ENCODE data around the gene BCAS3. TPM values are rescaled to one million over a fixed set of nuclear protein-coding genes. Genes with fewer than 3 reads are reported as not detected.

Gene BCAS3
- total RNA-seq, 1 experiment from 2014 or later: 26.3 TPM

GRCh38 chr17:61253362-61253761 lies 575.7 kb downstream of the BCAS3 start:
- no peak overlapping the region for H2AFZ ChIP-seq (ENCODE audit: low read depth, low read length, poor library complexity, severe bottlenecking)
- DNase-seq (ENCODE audit: low read depth, low spot score) (no peak), ATAC-seq (no peak)
- no peaks in the 10 kb centered on the region for H3K9me3 ChIP-seq (ENCODE audit: control insufficient read depth in 1 of 2, insufficient read depth in 1 of 2, low read depth in 1 of 2, low read length in 2 of 2)
- no peaks in the 10 kb centered on the region for H3K36me3 ChIP-seq (ENCODE audit: control insufficient read depth in 1 of 2, insufficient read depth in 2 of 2, low read length in 2 of 2)
- intact Hi-C loops (cut with micrococcal nuclease): no loop called here
- H3K27me3 ChIP-seq (ENCODE audit: insufficient read depth, low read length): no peaks in the 10 kb centered on the region
- no peak overlapping the region for H3K4me2 ChIP-seq (ENCODE audit: low read length)
- no peak overlapping the region for H3K4me3 ChIP-seq (replicated peaks in 1 of 2; ENCODE audit: low read depth in 1 of 2, low read length in 2 of 2)
- no peaks in the 10 kb centered on the region for H3K79me2 ChIP-seq (ENCODE audit: insufficient read depth, low read length)
- H3K9me2 ChIP-seq (ENCODE audit: insufficient read depth): no peaks in the 10 kb centered on the region
- RAD21 ChIA-PET (ENCODE audit: low non-redundant PET in 1 of 2, low total read pairs in 2 of 2, uncharacterized antibody in 2 of 2, unreplicated experiment in 2 of 2): no interaction called here
- H3K4me1 ChIP-seq (ENCODE audit: control insufficient read depth in 1 of 2, insufficient read depth in 2 of 2, low read length in 2 of 2): peaks cover 6 to 17% of the 10 kb centered on the region in 2 experiments
- TF ChIP-seq CBX3 (IDR thresholded peaks at IDR 0.05; ENCODE audit: low read depth) (no peak), SIN3A (IDR thresholded peaks at IDR 0.05; ENCODE audit: low read depth) (no peak), TCF7L2 (IDR thresholded peaks at IDR 0.05; ENCODE audit: borderline replicate concordance, extremely low read depth, insufficient read depth, insufficient read length) (no peak), SRF (IDR thresholded peaks at IDR 0.05; ENCODE audit: low read depth) (no peak), POLR2A (IDR thresholded peaks at IDR 0.05; ENCODE audit: borderline replicate concordance, extremely low read depth, insufficient read depth, insufficient read length) (no peak), EZH2phosphoT487 (IDR thresholded peaks at IDR 0.05; ENCODE audit: borderline replicate concordance) (no peak), ATF3 (IDR thresholded peaks at IDR 0.05) (no peak)
- POLR2A ChIA-PET: no interaction called here
- no peak overlapping the region for H3K9ac ChIP-seq (ENCODE audit: low read length)
- no peaks in the 10 kb centered on the region for H4K20me1 ChIP-seq (ENCODE audit: insufficient read depth)
- no peak overlapping the region for H3K27ac ChIP-seq (ENCODE audit: low read depth, low read length)
- BruUV-seq (replicated peaks): no TSS peak
- CTCF ChIA-PET: no interaction called here

GRCh38 chr17:61253937-61254574 lies 576.4 kb downstream of the BCAS3 start:
- H4K20me1 ChIP-seq (ENCODE audit: insufficient read depth): no peaks in the 10 kb centered on the region
- no peak for DNase-seq (ENCODE audit: low read depth, low spot score)
- POLR2A ChIA-PET: no interaction called here
- no peak for ATAC-seq
- no peak overlapping the region for H2AFZ ChIP-seq (ENCODE audit: low read depth, low read length, poor library complexity, severe bottlenecking)
- no peaks in the 10 kb centered on the region for H3K9me2 ChIP-seq (ENCODE audit: insufficient read depth)
- RAD21 ChIA-PET (ENCODE audit: low non-redundant PET in 1 of 2, low total read pairs in 2 of 2, uncharacterized antibody in 2 of 2, unreplicated experiment in 2 of 2): no interaction called here
- H3K27me3 ChIP-seq (ENCODE audit: insufficient read depth, low read length): no peaks in the 10 kb centered on the region
- no peaks in the 10 kb centered on the region for H3K36me3 ChIP-seq (ENCODE audit: control insufficient read depth in 1 of 2, insufficient read depth in 2 of 2, low read length in 2 of 2)
- no peaks in the 10 kb centered on the region for H3K79me2 ChIP-seq (ENCODE audit: insufficient read depth, low read length)
- intact Hi-C loops (cut with micrococcal nuclease): no loop called here
- H3K9me3 ChIP-seq (ENCODE audit: control insufficient read depth in 1 of 2, insufficient read depth in 1 of 2, low read depth in 1 of 2, low read length in 2 of 2): no peaks in the 10 kb centered on the region
- CTCF ChIA-PET: no interaction called here
- BruUV-seq (replicated peaks): no TSS peak
- H3K4me3 ChIP-seq (replicated peaks in 1 of 2; ENCODE audit: low read depth in 1 of 2, low read length in 2 of 2): no peak overlapping the region
- H3K27ac ChIP-seq (ENCODE audit: low read depth, low read length): no peak overlapping the region
- H3K4me1 ChIP-seq (ENCODE audit: control insufficient read depth in 1 of 2, insufficient read depth in 2 of 2, low read length in 2 of 2): peaks cover 4 to 13% of the 10 kb centered on the region in 2 experiments; a peak in 3 of 4 replicates
- H3K9ac ChIP-seq (ENCODE audit: low read length): no peak overlapping the region
- no peak overlapping the region for H3K4me2 ChIP-seq (ENCODE audit: low read length)
- TF ChIP-seq POLR2A (IDR thresholded peaks at IDR 0.05; ENCODE audit: borderline replicate concordance, extremely low read depth, insufficient read depth, insufficient read length) (no peak), MAX (IDR thresholded peaks at IDR 0.05) (no peak), CBX3 (IDR thresholded peaks at IDR 0.05; ENCODE audit: low read depth) (no peak), ELF1 (IDR thresholded peaks at IDR 0.05; ENCODE audit: borderline replicate concordance, low read depth) (no peak), ZFX (IDR thresholded peaks at IDR 0.05) (no peak), TCF7L2 (IDR thresholded peaks at IDR 0.05; ENCODE audit: borderline replicate concordance, extremely low read depth, insufficient read depth, insufficient read length) (no peak), SRF (IDR thresholded peaks at IDR 0.05; ENCODE audit: low read depth) (no peak), FOSL1 (IDR thresholded peaks at IDR 0.05; ENCODE audit: low read depth) (no peak), YY1 (IDR thresholded peaks at IDR 0.05; ENCODE audit: extremely low read depth, insufficient replicate concordance, low read depth, low read length) (no peak), EGR1 (IDR thresholded peaks at IDR 0.05; ENCODE audit: low read depth) (no peak), ATF3 (IDR thresholded peaks at IDR 0.05) (no peak), SIN3A (IDR thresholded peaks at IDR 0.05; ENCODE audit: low read depth) (no peak), CTCF (IDR thresholded peaks at IDR 0.05 in 2 of 3, conservative IDR thresholded peaks at IDR 0.05 in 1 of 3; ENCODE audit: borderline replicate concordance in 1 of 3, insufficient read depth in 1 of 3, low read depth in 2 of 3, low read length in 2 of 3) (no peak), POLR2AphosphoS5 (IDR thresholded peaks at IDR 0.05; ENCODE audit: low read depth, low read length) (no peak), SP1 (IDR thresholded peaks at IDR 0.05; ENCODE audit: low read depth) (no peak)

Data from HCT116 (cell line).